ENCODE measurements around the gene MMP21.

MMP21 gene

GRCh38 chr10:125811251-125811650 is 35.6 kb upstream of the MMP21 start:
- no peaks in the 10 kb centered on the region for H3K27me3 ChIP-seq (ENCODE audit: insufficient read depth, low read length, poor library complexity)
- H3K4me1 ChIP-seq (ENCODE audit: insufficient read depth, low read length) = no peaks in the 10 kb centered on the region
- H3K36me3 ChIP-seq (ENCODE audit: insufficient read depth, low read length) = peaks cover 54% of the 10 kb centered on the region; the same call in 1 of the 2 replicates
- no peaks in the 10 kb centered on the region for H4K20me1 ChIP-seq (ENCODE audit: insufficient read depth, low read length)
- no peak for ATAC-seq (ENCODE audit: insufficient read depth, low read depth)
- H3K79me2 ChIP-seq (ENCODE audit: insufficient read depth, low read length) = no peaks in the 10 kb centered on the region
- H3K27ac ChIP-seq (ENCODE audit: low read length) = no peak overlapping the region
- no peak for TF ChIP-seq CTCF (IDR thresholded peaks at IDR 0.05; ENCODE audit: borderline replicate concordance, extremely low read depth, low read length, poor library complexity, severe bottlenecking)
- TF ChIP-seq EZH2 (IDR thresholded peaks at IDR 0.05; ENCODE audit: borderline replicate concordance, low read depth, low read length, severe bottlenecking) = no peak
- H2AFZ ChIP-seq (ENCODE audit: low read depth, low read length) = no peak overlapping the region
- H3K9me3 ChIP-seq (ENCODE audit: insufficient read depth, low read length, severe bottlenecking) = no peaks in the 10 kb centered on the region
- H3K4me3 ChIP-seq (ENCODE audit: low read depth in 1 of 2, low read length in 2 of 2) = no peak overlapping the region
- H3K4me2 ChIP-seq (ENCODE audit: insufficient read depth, low read length) = no peak overlapping the region
- no peak overlapping the region for H3K9ac ChIP-seq (ENCODE audit: low read depth, low read length)
- no peak for DNase-seq

- no peaks in the 10 kb centered on the region for H3K9me3 ChIP-seq (ENCODE audit: insufficient read depth, low read length, severe bottlenecking)
- no peak overlapping the region for H2AFZ ChIP-seq (ENCODE audit: low read depth, low read length)
- no peak for TF ChIP-seq CTCF (IDR thresholded peaks at IDR 0.05; ENCODE audit: borderline replicate concordance, extremely low read depth, low read length, poor library complexity, severe bottlenecking)
- no peak for TF ChIP-seq EZH2 (IDR thresholded peaks at IDR 0.05; ENCODE audit: borderline replicate concordance, low read depth, low read length, severe bottlenecking)
- no peaks in the 10 kb centered on the region for H4K20me1 ChIP-seq (ENCODE audit: insufficient read depth, low read length)
- no peaks in the 10 kb centered on the region for H3K4me1 ChIP-seq (ENCODE audit: insufficient read depth, low read length)
- no peak overlapping the region for H3K27ac ChIP-seq (ENCODE audit: low read length)
- ATAC-seq (ENCODE audit: insufficient read depth, low read depth) (no peak), DNase-seq (no peak)
- H3K4me2 ChIP-seq (ENCODE audit: insufficient read depth, low read length) = no peak overlapping the region
- H3K79me2 ChIP-seq (ENCODE audit: insufficient read depth, low read length) = no peaks in the 10 kb centered on the region
- no peaks in the 10 kb centered on the region for H3K27me3 ChIP-seq (ENCODE audit: insufficient read depth, low read length, poor library complexity)
- H3K36me3 ChIP-seq (ENCODE audit: insufficient read depth, low read length) = peaks cover 52% of the 10 kb centered on the region
- H3K4me3 ChIP-seq (ENCODE audit: low read depth in 1 of 2, low read length in 2 of 2) = no peak overlapping the region
- no peak overlapping the region for H3K9ac ChIP-seq (ENCODE audit: low read depth, low read length)
Measured at GRCh38 chr10:125808047-125808446, 32.4 kb upstream of the MMP21 start.

- H3K9me3 ChIP-seq (ENCODE audit: insufficient read depth, low read length, severe bottlenecking) = no peaks in the 10 kb centered on the region
- H3K27ac ChIP-seq (ENCODE audit: low read length) = no peak overlapping the region
- H3K4me3 ChIP-seq (ENCODE audit: low read depth in 1 of 2, low read length in 2 of 2) = no peak overlapping the region
- TF ChIP-seq EZH2 (IDR thresholded peaks at IDR 0.05; ENCODE audit: borderline replicate concordance, low read depth, low read length, severe bottlenecking) = no peak
- no peak for TF ChIP-seq CTCF (IDR thresholded peaks at IDR 0.05; ENCODE audit: borderline replicate concordance, extremely low read depth, low read length, poor library complexity, severe bottlenecking)
- no peak for DNase-seq
- H3K79me2 ChIP-seq (ENCODE audit: insufficient read depth, low read length) = no peaks in the 10 kb centered on the region
- no peak overlapping the region for H2AFZ ChIP-seq (ENCODE audit: low read depth, low read length)
- H3K4me1 ChIP-seq (ENCODE audit: insufficient read depth, low read length) = no peaks in the 10 kb centered on the region
- H3K9ac ChIP-seq (ENCODE audit: low read depth, low read length) = no peak overlapping the region
- peaks cover 56% of the 10 kb centered on the region for H3K36me3 ChIP-seq (ENCODE audit: insufficient read depth, low read length)
- no peak overlapping the region for H3K4me2 ChIP-seq (ENCODE audit: insufficient read depth, low read length)
- H4K20me1 ChIP-seq (ENCODE audit: insufficient read depth, low read length) = no peaks in the 10 kb centered on the region
- H3K27me3 ChIP-seq (ENCODE audit: insufficient read depth, low read length, poor library complexity) = no peaks in the 10 kb centered on the region
- no peak for ATAC-seq (ENCODE audit: insufficient read depth, low read depth)
Measured at GRCh38 chr10:125802739-125803138, 27.1 kb upstream of the MMP21 start.

- ATAC-seq (ENCODE audit: insufficient read depth, low read depth) (no peak), DNase-seq (no peak)
- Histone ChIP-seq H3K27me3 (ENCODE audit: insufficient read depth, low read length, poor library complexity) (no peaks in the 10 kb centered on the region), H3K4me1 (ENCODE audit: insufficient read depth, low read length) (no peaks in the 10 kb centered on the region), H3K27ac (ENCODE audit: low read length) (no peak overlapping the region), H3K4me3 (ENCODE audit: low read depth in 1 of 2, low read length in 2 of 2) (no peak overlapping the region), H3K9ac (ENCODE audit: low read depth, low read length) (no peak overlapping the region), H3K36me3 (ENCODE audit: insufficient read depth, low read length) (peaks cover 58% of the 10 kb centered on the region), H3K9me3 (ENCODE audit: insufficient read depth, low read length, severe bottlenecking) (no peaks in the 10 kb centered on the region), H3K79me2 (ENCODE audit: insufficient read depth, low read length) (no peaks in the 10 kb centered on the region), H3K4me2 (ENCODE audit: insufficient read depth, low read length) (no peak overlapping the region), H4K20me1 (ENCODE audit: insufficient read depth, low read length) (no peaks in the 10 kb centered on the region), H2AFZ (ENCODE audit: low read depth, low read length) (no peak overlapping the region)
- TF ChIP-seq EZH2 (IDR thresholded peaks at IDR 0.05; ENCODE audit: borderline replicate concordance, low read depth, low read length, severe bottlenecking) = no peak
- no peak for TF ChIP-seq CTCF (IDR thresholded peaks at IDR 0.05; ENCODE audit: borderline replicate concordance, extremely low read depth, low read length, poor library complexity, severe bottlenecking)
Measured at GRCh38 chr10:125802131-125802530, 26.5 kb upstream of the MMP21 start.

Measured in DND-41 (cell line).